K562 (cell line): Measurements from ENCODE around the gene DGCR2. TPM values are rescaled to one million over a fixed set of nuclear protein-coding genes. Genes with fewer than 3 reads are reported as not detected.
A peak's percentile ranks its signal among the peaks of the same experiment; 100 is the strongest.

Source experiments
- BCOR ChIP-seq: fragments of 450-650 bp; IDR thresholded peaks from 2 replicates; pipeline ENCODE4 v1.6.1; 2016
- CBX8 ChIP-seq: fragments of 200-600 bp; sonication (generic); IDR thresholded peaks from 2 replicates; pipeline ENCODE4 v1.6.1; 2012; ENCODE audit warnings: borderline replicate concordance, mixed run types, low read depth, mild to moderate bottlenecking, moderate library complexity, mixed read lengths, low read length, control low read depth, inconsistent platforms; ENCODE audit not compliant: poor library complexity, severe bottlenecking; ENCODE audit errors: extremely low read depth
- JUNB ChIP-seq: fragments of 450-650 bp; formaldehyde crosslinking; conservative IDR thresholded peaks from 2 replicates; pipeline ENCODE4 v1.4.0; 2020; ENCODE audit warnings: mild to moderate bottlenecking
- L3MBTL2 ChIP-seq: fragments of 450-650 bp; IDR thresholded peaks from 2 replicates; pipeline ENCODE4 v1.6.1; 2016; ENCODE audit warnings: mild to moderate bottlenecking, moderate library complexity
- MTF1 ChIP-seq: fragments of 250-450 bp; sonication (Bioruptor Pico); IDR thresholded peaks from 2 replicates; pipeline ENCODE4 v1.9.0; 2021; ENCODE audit warnings: moderate library complexity, mild to moderate bottlenecking, inconsistent platforms, borderline replicate concordance
- MYBL2 ChIP-seq, 2 experiments: fragments of 450-650 bp in 1 of 2; sonication (generic) in 1 of 2; formaldehyde crosslinking in 1 of 2; IDR thresholded peaks; 2 replicates each; pipeline versions ENCODE4 v1.6.1 to v1.8.1; 2017 to 2022; ENCODE audit warnings: borderline replicate concordance in 1 of 2, inconsistent platforms in 1 of 2, low read depth in 1 of 2, mild to moderate bottlenecking in 1 of 2, missing genetic modification reagents in 1 of 2, moderate library complexity in 1 of 2
- NR4A1 ChIP-seq, 2 experiments: fragments of 250-450 bp in 1 of 2; fragments of 450-650 bp in 1 of 2; sonication (Bioruptor Pico) in 1 of 2; IDR thresholded peaks; 2 replicates each; pipeline versions ENCODE4 v1.4.0 to v1.6.1; 2016 to 2020; ENCODE audit warnings: mild to moderate bottlenecking in 2 of 2, missing compliant biosample characterization in 1 of 2, missing genetic modification characterization in 1 of 2, moderate library complexity in 1 of 2
- PCBP1 ChIP-seq: fragments of 200-400 bp; formaldehyde crosslinking; IDR thresholded peaks from 2 replicates; pipeline ENCODE4 v1.6.1; 2018; ENCODE audit warnings: mild to moderate bottlenecking, low read depth, low read length; ENCODE audit not compliant: poor library complexity, severe bottlenecking
- POLR2G ChIP-seq: fragments of 200-400 bp; formaldehyde crosslinking; IDR thresholded peaks from 2 replicates; pipeline ENCODE4 v1.6.1; 2017; ENCODE audit warnings: low read depth, mild to moderate bottlenecking, antibody characterized with exemption, low read length, moderate library complexity
- RAD21 ChIP-seq, 2 experiments: fragments of 250-450 bp in 1 of 2; fragments of 450-650 bp in 1 of 2; sonication (Bioruptor Pico) in 1 of 2; formaldehyde crosslinking in 1 of 2; IDR thresholded peaks in 1 of 2; conservative IDR thresholded peaks in 1 of 2; 2 replicates each; pipeline versions ENCODE4 v1.4.0 to v1.8.0; 2020 to 2022; ENCODE audit warnings: mild to moderate bottlenecking in 2 of 2, moderate library complexity in 1 of 2
- RAD51 ChIP-seq: fragments of 450-650 bp; IDR thresholded peaks from 2 replicates; pipeline ENCODE4 v1.7.1; 2016; ENCODE audit warnings: low read depth, mild to moderate bottlenecking, borderline replicate concordance
- RBFOX2 ChIP-seq: fragments of 200-400 bp; formaldehyde crosslinking; IDR thresholded peaks from 2 replicates; pipeline ENCODE4 v1.6.1; 2017; ENCODE audit warnings: low read depth, mild to moderate bottlenecking, low read length, moderate library complexity
- RFX5 ChIP-seq: IDR thresholded peaks from 2 replicates; pipeline ENCODE4 v1.6.1; 2011; ENCODE audit warnings: low read depth, mild to moderate bottlenecking, improper control_type of control experiment, low read length
- RUNX1 ChIP-seq: sonication (generic); IDR thresholded peaks from 2 replicates; pipeline ENCODE4 v1.6.1; 2016; ENCODE audit warnings: antibody characterized with exemption, low read depth
- SIN3B ChIP-seq: fragments of 450-650 bp; IDR thresholded peaks from 2 replicates; pipeline ENCODE4 v1.6.1; 2017; ENCODE audit warnings: low read depth, mild to moderate bottlenecking, moderate library complexity
- SMAD3 ChIP-seq: fragments of 450-650 bp; formaldehyde crosslinking; conservative IDR thresholded peaks from 2 replicates; pipeline ENCODE4 v1.4.0; 2020; ENCODE audit warnings: mild to moderate bottlenecking
- SRSF7 ChIP-seq: fragments of 200-400 bp; formaldehyde crosslinking; optimal IDR thresholded peaks from 2 replicates; pipeline ENCODE3; 2017; ENCODE audit warnings: mild to moderate bottlenecking, low read depth, low read length
- TSC22D4 ChIP-seq: fragments of 450-650 bp; IDR thresholded peaks from 2 replicates; pipeline ENCODE4 v1.6.1; 2016; ENCODE audit warnings: missing genetic modification characterization, missing biosample characterization, control low read depth
- ZC3H4 ChIP-seq: sonication (generic); formaldehyde crosslinking; IDR thresholded peaks from 2 replicates; pipeline ENCODE4 v1.9.0; 2021; ENCODE audit warnings: missing genetic modification reagents, borderline replicate concordance
- polyA plus RNA-seq, 8 experiments: library from polyadenylated mRNA; depleted of rRNA in 4 of 8; stranded (reverse) in 5 of 8; unstranded in 3 of 8; fragments of >200 nt; fragmentation: Nextera tagmentation in 2 of 8; fragmentation: Illumina TruSeq in 1 of 8; extraction: Ambion mirVana in 2 of 8; extraction: Trizol in 1 of 8; gene quantifications; 2 replicates each; pipeline versions ENCODE4 v1.2.1 to v1.2.3, GENCODE V29; 2011 to 2014; ENCODE audit warnings: inconsistent platforms in 1 of 8, missing spikeins in 1 of 8
- total RNA-seq, 7 experiments: library from RNA; depleted of rRNA in 6 of 7; stranded (reverse); fragments of >200 nt in 6 of 7; fragmentation: Illumina TruSeq in 2 of 7; extraction: Trizol in 2 of 7; gene quantifications; 2 replicates each; pipeline versions ENCODE4 v1.2.1 to v1.2.3, GENCODE V29; 2011 to 2021; ENCODE audit warnings: low replicate concordance in 1 of 7
- TF ChIP-seq, protein P1 (sequence below): fragments of 250-450 bp; sonication (Bioruptor Pico); IDR thresholded peaks from 2 replicates; pipeline ENCODE4 v1.9.0; 2021; ENCODE audit warnings: mild to moderate bottlenecking, inconsistent platforms
- TF ChIP-seq, protein P2 (sequence below), 3 experiments: fragments of 200-800 bp in 1 of 3; fragments of 250-450 bp in 1 of 3; fragments of 450-650 bp in 1 of 3; sonication (Bioruptor Pico) in 1 of 3; sonication (Bioruptor generic) in 1 of 3; formaldehyde crosslinking in 1 of 3; IDR thresholded peaks; 2 replicates each; pipeline versions ENCODE4 v1.6.1 to v1.8.0; 2016 to 2022; ENCODE audit warnings: mild to moderate bottlenecking in 2 of 3, missing genetic modification characterization in 2 of 3, missing compliant biosample characterization in 1 of 3, moderate library complexity in 1 of 3

Gene DGCR2
- total and polyA plus RNA-seq, 9 of the 15 experiments (the other 6 are each of a cell fraction or from before 2014, with no cell fraction given), result 0.69 to 101 (median 56.4) TPM

DNA sequence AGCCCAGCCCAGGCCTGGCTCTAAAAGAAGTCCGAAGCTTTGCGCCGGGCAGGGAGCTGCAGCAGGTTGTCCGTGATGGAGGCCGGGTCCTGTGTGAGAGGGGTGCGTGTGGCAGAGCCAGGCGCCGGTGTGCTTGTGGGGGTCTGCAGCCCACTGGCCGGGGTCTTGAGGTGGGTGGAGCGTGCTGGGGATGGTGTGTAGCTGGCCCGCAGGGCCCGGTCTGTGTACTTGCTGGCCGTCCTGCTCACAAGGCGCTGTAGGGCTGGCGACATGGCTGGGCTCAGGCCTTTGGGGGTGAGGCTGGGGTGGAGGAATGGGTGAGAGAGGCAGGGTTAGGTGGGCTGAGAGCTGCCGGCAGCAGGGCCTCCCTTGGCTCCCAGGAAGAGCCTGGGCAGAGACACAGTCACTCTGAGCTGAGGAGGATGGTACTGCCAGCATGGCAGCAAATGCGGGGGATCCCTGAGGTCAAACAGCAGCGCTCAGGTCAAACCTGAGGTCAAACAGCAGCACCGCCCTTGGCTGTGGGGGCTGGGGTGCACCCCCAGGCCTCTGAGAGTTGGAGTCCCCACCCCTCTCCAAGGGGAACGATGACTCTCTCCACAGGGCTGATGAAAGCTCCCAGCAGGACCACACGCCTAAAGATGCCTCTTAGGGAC is 12.1 kb upstream of the DGCR2 start (continued):
- TF ChIP-seq RFX5 (no peak), L3MBTL2 (no peak), MYBL2 (IDR thresholded peaks at IDR 0.05; ENCODE audit: low read depth) (no peak), MYBL2 (CRISPR knock-in tag; IDR thresholded peaks at IDR 0.05; ENCODE audit: borderline replicate concordance) (no peak), ZC3H4 (CRISPR knock-in tag) (peak; percentile 70; the same call in 1 of the 2 replicates), MTF1 (no peak), CBX8 (no peak), PCBP1 (peak; percentile 56), TSC22D4 (tag) (no peak), RAD21 (CRISPR knock-in tag; conservative IDR thresholded peaks at IDR 0.05 in 1 of 2, IDR thresholded peaks at IDR 0.05 in 1 of 2) (no peak), POLR2G (peak; percentile 70), RBFOX2 (peak; percentile 51), JUNB (CRISPR knock-in tag) (no peak), RAD51 (no peak), SIN3B (no peak), NR4A1 (CRISPR knock-in tag; IDR thresholded peaks at IDR 0.05) (no peak), NR4A1 (tag; IDR thresholded peaks at IDR 0.05) (no peak), RUNX1 (no peak), SMAD3 (CRISPR knock-in tag) (no peak), SRSF7 (no peak), BCOR (no peak)
- TF ChIP-seq, protein P1, sequence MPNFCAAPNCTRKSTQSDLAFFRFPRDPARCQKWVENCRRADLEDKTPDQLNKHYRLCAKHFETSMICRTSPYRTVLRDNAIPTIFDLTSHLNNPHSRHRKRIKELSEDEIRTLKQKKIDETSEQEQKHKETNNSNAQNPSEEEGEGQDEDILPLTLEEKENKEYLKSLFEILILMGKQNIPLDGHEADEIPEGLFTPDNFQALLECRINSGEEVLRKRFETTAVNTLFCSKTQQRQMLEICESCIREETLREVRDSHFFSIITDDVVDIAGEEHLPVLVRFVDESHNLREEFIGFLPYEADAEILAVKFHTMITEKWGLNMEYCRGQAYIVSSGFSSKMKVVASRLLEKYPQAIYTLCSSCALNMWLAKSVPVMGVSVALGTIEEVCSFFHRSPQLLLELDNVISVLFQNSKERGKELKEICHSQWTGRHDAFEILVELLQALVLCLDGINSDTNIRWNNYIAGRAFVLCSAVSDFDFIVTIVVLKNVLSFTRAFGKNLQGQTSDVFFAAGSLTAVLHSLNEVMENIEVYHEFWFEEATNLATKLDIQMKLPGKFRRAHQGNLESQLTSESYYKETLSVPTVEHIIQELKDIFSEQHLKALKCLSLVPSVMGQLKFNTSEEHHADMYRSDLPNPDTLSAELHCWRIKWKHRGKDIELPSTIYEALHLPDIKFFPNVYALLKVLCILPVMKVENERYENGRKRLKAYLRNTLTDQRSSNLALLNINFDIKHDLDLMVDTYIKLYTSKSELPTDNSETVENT (CRISPR knock-in tag), result 0 out of 2 replicates have a peak, but pooled peaks have one; percentile 9
- TF ChIP-seq, protein P2, sequence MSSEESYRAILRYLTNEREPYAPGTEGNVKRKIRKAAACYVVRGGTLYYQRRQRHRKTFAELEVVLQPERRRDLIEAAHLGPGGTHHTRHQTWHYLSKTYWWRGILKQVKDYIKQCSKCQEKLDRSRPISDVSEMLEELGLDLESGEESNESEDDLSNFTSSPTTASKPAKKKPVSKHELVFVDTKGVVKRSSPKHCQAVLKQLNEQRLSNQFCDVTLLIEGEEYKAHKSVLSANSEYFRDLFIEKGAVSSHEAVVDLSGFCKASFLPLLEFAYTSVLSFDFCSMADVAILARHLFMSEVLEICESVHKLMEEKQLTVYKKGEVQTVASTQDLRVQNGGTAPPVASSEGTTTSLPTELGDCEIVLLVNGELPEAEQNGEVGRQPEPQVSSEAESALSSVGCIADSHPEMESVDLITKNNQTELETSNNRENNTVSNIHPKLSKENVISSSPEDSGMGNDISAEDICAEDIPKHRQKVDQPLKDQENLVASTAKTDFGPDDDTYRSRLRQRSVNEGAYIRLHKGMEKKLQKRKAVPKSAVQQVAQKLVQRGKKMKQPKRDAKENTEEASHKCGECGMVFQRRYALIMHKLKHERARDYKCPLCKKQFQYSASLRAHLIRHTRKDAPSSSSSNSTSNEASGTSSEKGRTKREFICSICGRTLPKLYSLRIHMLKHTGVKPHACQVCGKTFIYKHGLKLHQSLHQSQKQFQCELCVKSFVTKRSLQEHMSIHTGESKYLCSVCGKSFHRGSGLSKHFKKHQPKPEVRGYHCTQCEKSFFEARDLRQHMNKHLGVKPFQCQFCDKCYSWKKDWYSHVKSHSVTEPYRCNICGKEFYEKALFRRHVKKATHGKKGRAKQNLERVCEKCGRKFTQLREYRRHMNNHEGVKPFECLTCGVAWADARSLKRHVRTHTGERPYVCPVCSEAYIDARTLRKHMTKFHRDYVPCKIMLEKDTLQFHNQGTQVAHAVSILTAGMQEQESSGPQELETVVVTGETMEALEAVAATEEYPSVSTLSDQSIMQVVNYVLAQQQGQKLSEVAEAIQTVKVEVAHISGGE (CRISPR knock-in tag; IDR thresholded peaks at IDR 0.05), result no peak
